H1 (cell line): ENCODE measurements around the gene RBM17.

ENCODE experiments used
- ASH2L ChIP-seq: fragments of 200-600, 300-600 bp; sonication (generic); IDR thresholded peaks from one replicate; pipeline ENCODE4 v1.7.1; 2017; ENCODE audit warnings: low read length
- CEBPB ChIP-seq: IDR thresholded peaks from 2 replicates; pipeline ENCODE4 v1.6.1; 2012; ENCODE audit warnings: low read depth, low read length
- EP300 ChIP-seq, 2 experiments: IDR thresholded peaks; 1 replicate in 1 of 2; 2 replicates in 1 of 2; pipeline ENCODE4 v1.6.1; 2011 to 2012; ENCODE audit warnings: low read depth in 2 of 2, low read length in 2 of 2, mild to moderate bottlenecking in 2 of 2, borderline replicate concordance in 1 of 2, inconsistent platforms in 1 of 2, moderate library complexity in 1 of 2
- JUN ChIP-seq: IDR thresholded peaks from 2 replicates; pipeline ENCODE4 v1.6.1; 2011; ENCODE audit warnings: low read depth, mild to moderate bottlenecking, improper control_type of control experiment, low read length
- PHF8 ChIP-seq: fragments of 200-600 bp; sonication (generic); conservative IDR thresholded peaks from 2 replicates; pipeline ENCODE4 v1.7.1; 2012; ENCODE audit warnings: low read depth, mild to moderate bottlenecking, inconsistent platforms, low read length, moderate library complexity
- POLR2AphosphoS5 ChIP-seq: IDR thresholded peaks from 2 replicates; pipeline ENCODE4 v1.6.1; 2011; ENCODE audit warnings: low read depth, low read length
- RAD21 ChIP-seq, 2 experiments: IDR thresholded peaks in 1 of 2; conservative IDR thresholded peaks in 1 of 2; 2 replicates each; pipeline ENCODE4 v1.6.1; 2011; ENCODE audit warnings: low read depth in 2 of 2, low read length in 2 of 2, improper control_type of control experiment in 1 of 2, inconsistent platforms in 1 of 2, mild to moderate bottlenecking in 1 of 2, moderate library complexity in 1 of 2
- SP2 ChIP-seq: IDR thresholded peaks from 2 replicates; pipeline ENCODE4 v1.6.1; 2012; ENCODE audit warnings: mild to moderate bottlenecking, low read length, inconsistent platforms
- TEAD4 ChIP-seq: IDR thresholded peaks from 2 replicates; pipeline ENCODE4 v1.6.1; 2012; ENCODE audit warnings: low read depth, low read length, inconsistent platforms, mixed read lengths
- TF ChIP-seq, protein P1 (sequence below), 3 experiments: IDR thresholded peaks; 1 replicate in 2 of 3; 2 replicates in 1 of 3; pipeline versions ENCODE4 v1.5.1 to v1.6.1; 2011; ENCODE audit warnings: low read length in 3 of 3, mild to moderate bottlenecking in 3 of 3, inconsistent platforms in 2 of 3, low read depth in 1 of 3, moderate library complexity in 1 of 3; ENCODE audit not compliant: insufficient read depth in 1 of 3; ENCODE audit errors: control extremely low read depth in 1 of 3

DNA sequence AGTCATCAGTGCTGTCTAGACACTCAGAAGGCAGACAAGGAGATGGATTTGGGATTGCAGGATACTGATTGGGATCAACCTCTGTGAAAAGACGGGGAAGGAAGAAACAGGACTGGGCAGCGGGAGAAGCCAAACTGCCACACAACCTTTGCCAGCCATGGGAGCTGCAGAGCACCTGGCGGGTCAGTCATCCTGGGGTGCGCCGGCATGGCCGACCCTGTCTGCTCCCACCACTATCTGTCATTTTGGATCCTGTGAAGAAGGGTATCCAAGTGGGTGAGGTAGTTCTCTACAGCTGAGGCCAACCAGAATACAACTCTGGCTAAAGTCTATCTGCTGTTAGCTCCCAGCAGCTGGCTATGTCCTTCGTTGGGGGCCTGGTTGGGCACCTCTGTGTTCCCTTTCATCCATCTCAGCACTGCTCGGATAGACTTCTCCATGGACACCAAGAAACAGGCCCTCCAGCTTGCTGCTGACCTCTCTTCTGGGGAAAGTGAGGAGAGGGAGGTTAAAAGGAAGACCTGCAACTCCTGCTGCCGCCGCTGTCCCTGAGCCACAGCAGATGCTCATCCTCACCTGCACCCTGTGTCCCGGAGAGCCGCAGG is 11.7 kb upstream of the RBM17 start:
- no peak for TF ChIP-seq CEBPB
- TF ChIP-seq ASH2L = no peak
- no peak for TF ChIP-seq POLR2AphosphoS5
- TF ChIP-seq TEAD4 = no peak
- no peak for TF ChIP-seq EP300 (IDR thresholded peaks at IDR 0.05; ENCODE audit: borderline replicate concordance in 1 of 2, low read depth in 2 of 2, low read length in 2 of 2)
- TF ChIP-seq, protein P1, sequence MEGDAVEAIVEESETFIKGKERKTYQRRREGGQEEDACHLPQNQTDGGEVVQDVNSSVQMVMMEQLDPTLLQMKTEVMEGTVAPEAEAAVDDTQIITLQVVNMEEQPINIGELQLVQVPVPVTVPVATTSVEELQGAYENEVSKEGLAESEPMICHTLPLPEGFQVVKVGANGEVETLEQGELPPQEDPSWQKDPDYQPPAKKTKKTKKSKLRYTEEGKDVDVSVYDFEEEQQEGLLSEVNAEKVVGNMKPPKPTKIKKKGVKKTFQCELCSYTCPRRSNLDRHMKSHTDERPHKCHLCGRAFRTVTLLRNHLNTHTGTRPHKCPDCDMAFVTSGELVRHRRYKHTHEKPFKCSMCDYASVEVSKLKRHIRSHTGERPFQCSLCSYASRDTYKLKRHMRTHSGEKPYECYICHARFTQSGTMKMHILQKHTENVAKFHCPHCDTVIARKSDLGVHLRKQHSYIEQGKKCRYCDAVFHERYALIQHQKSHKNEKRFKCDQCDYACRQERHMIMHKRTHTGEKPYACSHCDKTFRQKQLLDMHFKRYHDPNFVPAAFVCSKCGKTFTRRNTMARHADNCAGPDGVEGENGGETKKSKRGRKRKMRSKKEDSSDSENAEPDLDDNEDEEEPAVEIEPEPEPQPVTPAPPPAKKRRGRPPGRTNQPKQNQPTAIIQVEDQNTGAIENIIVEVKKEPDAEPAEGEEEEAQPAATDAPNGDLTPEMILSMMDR (IDR thresholded peaks at IDR 0.05; ENCODE audit: control extremely low read depth in 1 of 3, insufficient read depth in 1 of 3, low read depth in 1 of 3, low read length in 3 of 3) = no peak
- TF ChIP-seq SP2 = no peak
- TF ChIP-seq RAD21 (IDR thresholded peaks at IDR 0.05 in 1 of 2, conservative IDR thresholded peaks at IDR 0.05 in 1 of 2; ENCODE audit: low read depth in 2 of 2, low read length in 2 of 2) = no peak
- TF ChIP-seq JUN = no peak
- no peak for TF ChIP-seq PHF8
